GM23338 (cell line): Measurements from ENCODE around the gene DDR2. TPM values are rescaled to one million over a fixed set of nuclear protein-coding genes. Genes with fewer than 3 reads are reported as not detected.

ENCODE experiments used
- ATAC-seq: fragments of 200-7000 bp; cut with Tn5 transposase; 3 replicates; pipeline ENCODE4 v1.9.1; 2020
- DNase-seq: peaks from one replicate; pipeline ENCODE4 v3.0.0-alpha.2; 2015; ENCODE audit warnings: low spot score
- H2AFZ ChIP-seq: fragments of 200-600 bp; sonication (generic); 2 replicates; pipeline ENCODE4 v1.8.0; 2016; ENCODE audit warnings: antibody characterized with exemption, mild to moderate bottlenecking, moderate library complexity
- H3F3A ChIP-seq: fragments of 200-600 bp; sonication (generic); replicated peaks from 2 replicates; pipeline ENCODE4 v1.8.0; 2017; ENCODE audit warnings: antibody characterized with exemption, mixed run types, low read depth
- H3K27ac ChIP-seq: fragments of 200-600 bp; sonication (generic); 2 replicates; pipeline ENCODE4 v1.6.1; 2016; ENCODE audit warnings: low read depth
- H3K27me3 ChIP-seq: fragments of 200-600 bp; sonication (generic); 2 replicates; pipeline ENCODE4 v1.8.0; 2016; ENCODE audit warnings: mild to moderate bottlenecking, mixed run types, moderate library complexity; ENCODE audit not compliant: insufficient read depth
- H3K36me3 ChIP-seq: fragments of 200-600 bp; sonication (generic); 2 replicates; pipeline ENCODE4 v1.8.0; 2016; ENCODE audit warnings: mild to moderate bottlenecking; ENCODE audit not compliant: insufficient read depth
- H3K4me1 ChIP-seq: fragments of 200-600 bp; sonication (generic); 2 replicates; pipeline ENCODE4 v1.8.0; 2016; ENCODE audit warnings: mild to moderate bottlenecking, moderate library complexity; ENCODE audit not compliant: insufficient read depth
- H3K4me2 ChIP-seq: fragments of 200-600 bp; sonication (generic); 2 replicates; pipeline ENCODE4 v1.7.1; 2017; ENCODE audit warnings: mixed run types
- H3K4me3 ChIP-seq: fragments of 200-600 bp; sonication (generic); 2 replicates; pipeline ENCODE4 v1.6.1; 2016; ENCODE audit warnings: mixed run types
- H3K79me2 ChIP-seq: fragments of 200-600 bp; sonication (generic); replicated peaks from 2 replicates; pipeline ENCODE4 v1.8.0; 2017; ENCODE audit warnings: mild to moderate bottlenecking; ENCODE audit not compliant: insufficient read depth
- H3K9me2 ChIP-seq: fragments of 200-600 bp; sonication (generic); 2 replicates; pipeline ENCODE4 v1.8.0; 2017; ENCODE audit not compliant: insufficient read depth
- H4K20me1 ChIP-seq: fragments of 200-600 bp; sonication (generic); replicated peaks from 2 replicates; pipeline ENCODE4 v1.8.0; 2017; ENCODE audit warnings: mild to moderate bottlenecking; ENCODE audit not compliant: insufficient read depth
- H3K27ac Mint-ChIP-seq: 2 replicates; pipeline ENCODE4 v1.8.0; 2020; ENCODE audit warnings: inconsistent platforms, mild to moderate bottlenecking, moderate library complexity, mixed read lengths
- H3K27me3 Mint-ChIP-seq: 3 replicates; pipeline ENCODE4 v1.8.0; 2022; ENCODE audit warnings: low read depth, mild to moderate bottlenecking, moderate library complexity, mixed read lengths, inconsistent platforms; ENCODE audit not compliant: insufficient read depth, poor library complexity
- H3K36me3 Mint-ChIP-seq: 3 replicates; pipeline ENCODE4 v1.8.0; 2021; ENCODE audit warnings: low read depth, mild to moderate bottlenecking, inconsistent platforms, moderate library complexity, mixed read lengths
- H3K4me1 Mint-ChIP-seq: 3 replicates; pipeline ENCODE4 v1.8.0; 2020; ENCODE audit warnings: mild to moderate bottlenecking, inconsistent platforms, mixed read lengths
- H3K4me3 Mint-ChIP-seq: 3 replicates; pipeline ENCODE4 v1.8.0; 2021; ENCODE audit warnings: moderate library complexity, mild to moderate bottlenecking, inconsistent platforms, mixed read lengths
- H3K9me3 Mint-ChIP-seq: 3 replicates; pipeline ENCODE4 v1.8.0; 2020; ENCODE audit warnings: moderate library complexity, mild to moderate bottlenecking, inconsistent platforms, mixed read lengths
- CREB1 ChIP-seq: fragments of 250-450 bp; sonication (Bioruptor Pico); IDR thresholded peaks from 2 replicates; pipeline ENCODE4 v1.5.0; 2020; ENCODE audit warnings: low read depth, mild to moderate bottlenecking, moderate library complexity
- CTCF ChIP-seq, 2 experiments: fragments of 200-600 bp in 1 of 2; sonication (generic) in 1 of 2; conservative IDR thresholded peaks; 2 replicates each; pipeline versions ENCODE4 v1.5.1 to v1.6.1; 2016 to 2017; ENCODE audit warnings: antibody characterized with exemption in 2 of 2, low read depth in 2 of 2, mild to moderate bottlenecking in 2 of 2, moderate library complexity in 1 of 2
- EZH2 ChIP-seq: fragments of 200-600 bp; sonication (generic); IDR thresholded peaks from one replicate; pipeline ENCODE4 v1.8.0; 2017; ENCODE audit warnings: antibody characterized with exemption, mild to moderate bottlenecking, low read depth; ENCODE audit not compliant: unreplicated experiment
- EZH2phosphoT487 ChIP-seq: fragments of 200-600 bp; sonication (generic); IDR thresholded peaks from one replicate; pipeline ENCODE4 v1.8.1; 2018; ENCODE audit warnings: antibody characterized with exemption; ENCODE audit not compliant: unreplicated experiment
- JUNB ChIP-seq: IDR thresholded peaks from one replicate; pipeline ENCODE4 v1.6.1; 2016; ENCODE audit warnings: antibody characterized with exemption; ENCODE audit not compliant: unreplicated experiment
- NANOG ChIP-seq: IDR thresholded peaks from 2 replicates; pipeline ENCODE4 v1.6.1; 2016; ENCODE audit warnings: antibody characterized with exemption, borderline replicate concordance
- POLR2AphosphoS5 ChIP-seq: IDR thresholded peaks from 2 replicates; pipeline ENCODE4 v1.6.1; 2016; ENCODE audit warnings: antibody characterized with exemption, low read depth
- REST ChIP-seq: IDR thresholded peaks from one replicate; pipeline ENCODE4 v1.6.1; 2018; ENCODE audit warnings: antibody characterized with exemption; ENCODE audit not compliant: unreplicated experiment
- STAT1 ChIP-seq: IDR thresholded peaks from one replicate; pipeline ENCODE4 v1.6.1; 2016; ENCODE audit warnings: antibody characterized with exemption; ENCODE audit not compliant: unreplicated experiment
- ZNF462 ChIP-seq: fragments of 250-450 bp; sonication (Bioruptor Pico); IDR thresholded peaks from 2 replicates; pipeline ENCODE4 v1.5.0; 2020; ENCODE audit warnings: mild to moderate bottlenecking, moderate library complexity
- polyA plus RNA-seq: library from polyadenylated mRNA; unstranded; fragments of >200 nt; fragmentation: Nextera tagmentation; extraction: Ambion mirVana; gene quantifications from 2 replicates; pipeline ENCODE4 v1.2.1, GENCODE V29; 2016
- total RNA-seq: library from RNA; depleted of rRNA; stranded (reverse); fragments of >200 nt; shearing (Covaris generic); gene quantifications from 2 replicates; pipeline ENCODE4 v1.2.3, GENCODE V29; 2014

The DDR2 gene
- total and polyA plus RNA-seq, 2 experiments from 2014 or later, result 0.66 to 1.8 TPM

DNA sequence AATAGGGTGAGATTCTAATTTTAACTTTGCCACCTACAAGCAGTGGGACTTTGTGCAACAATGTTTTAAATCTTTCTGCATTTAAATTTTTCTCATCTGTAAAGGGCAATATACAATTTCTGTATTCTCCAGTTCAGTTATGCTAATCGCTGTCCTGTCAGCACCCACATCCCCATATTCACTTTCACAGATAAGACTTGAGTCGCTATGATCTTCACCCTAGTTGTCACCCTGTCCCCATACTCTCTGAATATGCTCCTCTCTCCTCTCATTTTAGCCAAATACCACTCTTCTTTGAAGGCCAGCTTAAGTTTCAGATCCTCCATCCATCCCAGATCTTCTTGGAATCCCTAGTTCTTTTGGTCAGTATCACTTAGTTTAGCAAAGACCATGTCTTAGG is 8.8 kb downstream of the DDR2 start:
- TF ChIP-seq EZH2phosphoT487 (no peak), CREB1 (CRISPR knock-in tag) (no peak), REST (no peak), STAT1 (no peak), CTCF (conservative IDR thresholded peaks at IDR 0.05; ENCODE audit: low read depth in 2 of 2) (no peak), EZH2 (no peak), JUNB (no peak), NANOG (no peak), POLR2AphosphoS5 (no peak)
- no peak overlapping the region for H3K27ac Mint-ChIP-seq

GRCh38 chr1:162644986-162645314 is 12.7 kb downstream of the DDR2 start:
- ATAC-seq (no peak), DNase-seq (no peak)
- no peaks in the 10 kb centered on the region for H4K20me1 ChIP-seq
- no peak overlapping the region for H2AFZ ChIP-seq
- Mint-ChIP-seq H3K27me3 (peaks cover 2% of the 10 kb centered on the region), H3K9me3 (no peaks in the 10 kb centered on the region), H3K36me3 (no peaks in the 10 kb centered on the region), H3K4me1 (peaks cover 9% of the 10 kb centered on the region; the same call in 2 of the 3 replicates), H3K4me3 (no peak overlapping the region), H3K27ac (no peak overlapping the region)
- no peaks in the 10 kb centered on the region for H3K36me3 ChIP-seq
- no peak overlapping the region for H3K4me3 ChIP-seq
- H3K79me2 ChIP-seq, result no peaks in the 10 kb centered on the region
- H3K4me2 ChIP-seq, result no peak overlapping the region
- H3K4me1 ChIP-seq, result no peaks in the 10 kb centered on the region
- H3K27ac ChIP-seq, result no peak overlapping the region
- no peaks in the 10 kb centered on the region for H3K9me2 ChIP-seq
- no peaks in the 10 kb centered on the region for H3K27me3 ChIP-seq
- TF ChIP-seq ZNF462 (CRISPR knock-in tag) (no peak), EZH2phosphoT487 (no peak), CREB1 (CRISPR knock-in tag) (no peak), POLR2AphosphoS5 (no peak)
- H3F3A ChIP-seq, result no peaks in the 10 kb centered on the region

More for the DNA sequence above, 8.8 kb downstream of the DDR2 start:
- DNase-seq (no peak), ATAC-seq (no peak)
- Mint-ChIP-seq H3K4me3 (no peak overlapping the region), H3K27me3 (no peaks in the 10 kb centered on the region), H3K9me3 (no peaks in the 10 kb centered on the region), H3K36me3 (no peaks in the 10 kb centered on the region), H3K4me1 (no peaks in the 10 kb centered on the region)
- H3K4me3 ChIP-seq, result no peak overlapping the region
- H3K79me2 ChIP-seq, result no peaks in the 10 kb centered on the region
- no peak overlapping the region for H3K4me2 ChIP-seq
- H3F3A ChIP-seq, result no peaks in the 10 kb centered on the region
- H3K27me3 ChIP-seq, result no peaks in the 10 kb centered on the region
- no peaks in the 10 kb centered on the region for H3K4me1 ChIP-seq
- no peak overlapping the region for H2AFZ ChIP-seq
- no peak overlapping the region for H3K27ac ChIP-seq
- H4K20me1 ChIP-seq, result no peaks in the 10 kb centered on the region
- no peaks in the 10 kb centered on the region for H3K36me3 ChIP-seq
- H3K9me2 ChIP-seq, result no peaks in the 10 kb centered on the region
